SK-N-SH treated with all-trans-retinoic acid at 6 μM for 48 hours (cell line): Measurements from ENCODE around the gene ATXN10.

ENCODE experiments used
- CSDC2 ChIP-seq: fragments of 250-450 bp; sonication (Bioruptor Pico); IDR thresholded peaks from 2 replicates; pipeline ENCODE4 v1.5.0; 2020; ENCODE audit warnings: mild to moderate bottlenecking, moderate library complexity
- GLIS3 ChIP-seq: fragments of 250-450 bp; sonication (Bioruptor Pico); IDR thresholded peaks from 2 replicates; pipeline ENCODE4 v1.5.0; 2020; ENCODE audit warnings: mild to moderate bottlenecking, moderate library complexity

DNA sequence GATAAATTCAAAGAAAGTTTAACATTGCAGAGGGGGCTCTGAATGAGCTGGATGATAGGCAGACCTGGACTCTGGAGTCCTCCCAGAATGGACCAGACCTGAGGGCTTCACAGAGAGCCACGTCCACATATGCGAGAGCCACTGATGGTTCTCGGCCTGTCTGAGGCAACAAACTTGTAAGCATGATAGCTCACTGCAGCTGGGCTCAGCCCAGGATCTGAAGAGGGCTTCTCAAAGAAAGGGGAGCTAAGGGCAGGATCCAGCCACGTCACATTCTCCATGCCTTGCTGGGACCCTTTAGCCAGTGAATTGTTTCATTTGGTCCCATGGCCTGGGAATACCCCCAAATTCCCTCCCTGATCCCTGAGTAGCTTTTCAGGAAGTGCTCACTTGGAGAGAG is 98.9 kb downstream of the ATXN10 start:
- TF ChIP-seq CSDC2, result no peak
- TF ChIP-seq GLIS3, result no peak
